GM19395 (cell line): ENCODE results near the gene TPST2.
A peak's percentile ranks its signal among the peaks of the same experiment; 100 is the strongest.
"Not testable (repeated sequence)": the region's sequence is repeated elsewhere in the genome, so short reads cannot be mapped to it uniquely, and the experiment has no call there.

Source experiments
- ATAC-seq: cut with Tn5 transposase; IDR thresholded peaks from one replicate; pipeline ENCODE4 v1.9.1; 2021; ENCODE audit warnings: mild to moderate bottlenecking, moderate library complexity; ENCODE audit not compliant: unreplicated experiment

TPST2 gene

GRCh38 chr22:26536056-26536761, 53.7 kb downstream of the TPST2 start:
- no peak for ATAC-seq

DNA sequence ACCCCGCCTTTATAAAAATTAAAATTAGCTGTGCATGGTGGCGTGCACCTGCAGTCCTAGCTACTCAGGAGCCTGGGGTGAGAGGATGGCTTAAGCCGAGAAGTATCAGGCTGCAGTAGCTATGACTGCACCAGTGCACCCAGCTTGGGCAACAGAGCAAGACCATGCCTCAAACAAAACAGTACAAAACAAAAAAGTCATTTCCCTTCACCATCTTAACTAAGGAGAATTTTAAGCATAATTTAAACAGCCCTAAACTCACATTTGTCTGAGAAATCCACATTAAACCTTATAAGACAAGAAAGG, 54.4 kb downstream of the TPST2 start:
- no peak for ATAC-seq

DNA sequence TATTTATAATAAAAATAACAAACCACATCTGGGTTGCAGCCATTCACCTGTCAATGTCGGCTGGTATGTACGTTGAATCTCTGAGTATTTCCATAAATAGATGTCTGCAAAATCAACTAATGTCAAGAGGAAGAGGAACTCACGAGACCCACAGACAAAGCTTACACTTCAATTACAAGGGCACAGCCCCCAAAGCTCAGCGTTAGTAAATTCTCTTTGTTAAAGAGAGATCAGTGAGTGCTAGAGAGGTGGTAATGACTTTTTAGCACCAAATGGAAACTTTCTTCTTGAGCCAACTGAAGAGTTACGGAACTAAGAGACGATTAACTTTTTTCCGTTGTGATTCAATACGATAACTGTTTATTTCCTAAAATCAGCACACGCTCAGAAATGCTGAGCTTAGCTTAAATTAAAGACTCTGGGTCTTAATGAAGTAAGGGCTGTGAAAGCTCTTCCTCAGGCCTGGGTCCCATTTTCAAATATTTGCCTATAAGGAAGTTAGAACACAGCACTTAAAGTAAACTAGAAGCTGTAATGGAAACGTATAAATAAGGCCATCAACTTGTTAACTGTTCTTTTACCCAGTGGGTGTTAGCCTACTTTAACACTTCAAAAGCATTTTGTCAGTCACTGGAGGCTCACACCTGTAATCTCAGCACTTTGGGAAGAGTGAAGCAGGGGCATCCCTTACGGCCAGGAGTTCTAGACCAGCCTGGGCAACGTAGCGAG, 54.9 kb downstream of the TPST2 start:
- ATAC-seq, result no peak

GRCh38 chr22:26534171-26534855, 55.6 kb downstream of the TPST2 start:
- no peak for ATAC-seq

DNA sequence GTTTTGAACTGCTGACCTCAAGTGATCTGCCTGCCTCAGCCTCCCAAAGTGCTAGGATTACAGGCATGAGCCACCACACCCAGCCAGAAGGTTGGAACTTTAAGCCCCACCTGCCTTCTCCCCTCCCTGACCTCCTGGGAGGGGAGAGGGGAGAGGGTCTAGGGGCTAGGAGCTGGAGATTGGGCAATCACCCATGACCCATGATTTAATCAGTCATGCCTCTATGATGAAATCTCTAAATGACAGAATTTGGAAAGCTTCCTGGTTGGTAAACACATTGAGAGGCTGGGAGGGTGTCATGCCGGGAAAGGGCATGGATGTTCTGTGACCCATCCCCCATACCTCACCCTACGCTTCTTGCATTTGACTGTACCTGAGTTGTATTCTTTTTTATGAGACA, 60.6 kb downstream of the TPST2 start:
- ATAC-seq, result no peak

GRCh38 chr22:26528518-26528917, 61.4 kb downstream of the TPST2 start:
- ATAC-seq, result not testable (repeated sequence)

- ATAC-seq, result no peak
These were observed 62.1 kb downstream of the TPST2 start for GRCh38 chr22:26527574-26528465.

DNA sequence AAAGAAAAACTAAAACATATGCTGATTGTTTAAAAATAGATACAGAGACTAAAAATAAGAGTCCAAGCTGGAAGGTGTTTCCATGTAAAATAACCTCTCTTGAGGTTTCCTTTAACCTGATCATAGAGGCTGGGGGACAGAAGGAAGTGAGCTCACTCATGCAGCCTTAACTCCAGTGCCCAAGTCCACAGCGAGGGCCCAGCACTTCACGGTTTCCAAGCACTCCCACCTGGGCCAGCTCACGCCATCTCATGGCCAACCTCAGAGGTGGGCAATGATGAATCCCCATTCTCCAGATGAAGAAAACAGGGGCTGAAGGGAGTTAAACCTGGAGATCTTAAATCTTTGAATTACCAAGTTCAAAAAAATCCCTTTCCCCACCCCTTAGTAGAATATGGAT, 62.8 kb downstream of the TPST2 start:
- no peak for ATAC-seq

- ATAC-seq, result no peak
These were observed 63.9 kb downstream of the TPST2 start for GRCh38 chr22:26525946-26526564.

DNA sequence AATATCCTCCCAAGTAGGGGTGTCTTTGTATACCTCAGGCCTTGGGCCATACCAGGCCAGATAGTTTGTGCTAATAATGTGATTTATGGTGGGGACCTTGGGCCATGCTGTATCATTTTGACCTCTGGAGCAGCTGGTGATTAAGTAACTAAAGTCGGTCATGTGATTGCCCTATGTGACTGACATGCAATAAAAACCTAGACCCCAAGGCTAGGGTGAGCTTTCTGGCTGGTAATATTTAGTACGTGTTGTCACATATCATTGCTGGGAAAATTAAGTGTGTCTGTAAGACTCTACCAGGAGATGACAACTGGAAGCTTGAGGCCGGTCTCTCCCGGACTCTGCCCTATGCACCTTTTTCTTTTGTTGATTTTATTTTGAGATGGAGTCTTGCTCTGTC, 65.1 kb downstream of the TPST2 start:
- ATAC-seq, result no peak

DNA sequence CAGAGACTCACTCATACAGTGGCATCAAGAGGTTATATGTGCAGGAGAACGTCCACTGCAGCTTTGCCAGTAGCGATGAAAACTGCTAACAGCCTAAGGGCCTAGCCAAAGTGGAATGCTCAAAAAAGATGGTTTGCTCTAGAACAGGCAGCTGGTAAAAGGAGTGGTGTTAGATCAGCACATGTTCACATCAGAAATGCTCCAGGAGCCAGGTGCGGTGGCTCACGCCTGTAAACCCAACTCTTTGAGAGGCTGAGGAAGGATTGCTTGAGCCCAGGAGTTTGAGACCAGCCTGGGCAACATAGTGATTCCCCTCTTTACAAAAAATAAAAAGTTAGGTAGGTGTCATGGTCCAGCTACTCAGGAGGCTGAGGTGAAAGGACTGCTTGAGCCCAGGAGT, 67.3 kb downstream of the TPST2 start:
- ATAC-seq, result no peak

GRCh38 chr22:26522012-26522411, 67.9 kb downstream of the TPST2 start:
- no peak for ATAC-seq

GRCh38 chr22:26517429-26517828, 72.5 kb downstream of the TPST2 start:
- no peak for ATAC-seq

DNA sequence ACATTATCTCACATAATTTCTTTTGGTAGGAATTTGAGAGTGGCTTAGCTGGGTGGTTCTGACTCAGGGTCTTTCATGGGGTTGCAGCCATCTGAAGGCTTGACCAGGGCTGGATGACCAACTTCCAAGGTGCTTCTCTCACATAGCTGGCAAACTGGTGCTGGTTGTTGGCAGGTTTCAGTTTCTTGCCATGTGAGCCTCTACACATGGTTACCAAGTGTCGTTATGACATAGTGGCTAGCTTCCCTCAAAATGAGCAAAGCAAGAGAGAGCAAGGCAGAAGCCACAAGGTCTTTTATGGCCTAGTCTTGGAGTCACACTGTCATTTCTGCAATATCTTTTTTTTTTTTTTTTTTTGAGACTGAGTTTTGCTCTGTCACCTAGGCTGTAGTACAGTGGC, 73.4 kb downstream of the TPST2 start:
- ATAC-seq, result no peak

- no peak for ATAC-seq
These were observed 74.0 kb downstream of the TPST2 start for GRCh38 chr22:26515931-26516330.

GRCh38 chr22:26514419-26515161, 75.3 kb downstream of the TPST2 start:
- ATAC-seq, result no peak

DNA sequence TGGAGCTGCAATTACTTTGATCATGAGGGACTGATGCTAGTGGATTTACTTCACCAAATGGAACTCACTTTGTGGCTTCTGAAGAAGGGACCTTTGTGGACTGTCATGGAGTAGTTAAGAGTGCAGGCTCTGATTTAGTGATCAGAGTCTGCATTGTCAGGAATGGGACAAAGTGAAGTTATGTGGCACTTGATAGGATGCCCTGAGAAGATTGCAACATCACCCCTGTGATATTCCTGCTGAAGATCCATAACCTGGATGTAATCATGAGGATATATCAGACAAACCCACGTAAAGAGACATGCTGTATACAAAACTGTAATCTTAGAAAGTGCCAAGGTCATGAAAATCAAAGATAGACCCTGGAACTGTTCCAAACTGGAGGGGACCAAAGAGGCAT, 76.1 kb downstream of the TPST2 start:
- ATAC-seq, result no peak

DNA sequence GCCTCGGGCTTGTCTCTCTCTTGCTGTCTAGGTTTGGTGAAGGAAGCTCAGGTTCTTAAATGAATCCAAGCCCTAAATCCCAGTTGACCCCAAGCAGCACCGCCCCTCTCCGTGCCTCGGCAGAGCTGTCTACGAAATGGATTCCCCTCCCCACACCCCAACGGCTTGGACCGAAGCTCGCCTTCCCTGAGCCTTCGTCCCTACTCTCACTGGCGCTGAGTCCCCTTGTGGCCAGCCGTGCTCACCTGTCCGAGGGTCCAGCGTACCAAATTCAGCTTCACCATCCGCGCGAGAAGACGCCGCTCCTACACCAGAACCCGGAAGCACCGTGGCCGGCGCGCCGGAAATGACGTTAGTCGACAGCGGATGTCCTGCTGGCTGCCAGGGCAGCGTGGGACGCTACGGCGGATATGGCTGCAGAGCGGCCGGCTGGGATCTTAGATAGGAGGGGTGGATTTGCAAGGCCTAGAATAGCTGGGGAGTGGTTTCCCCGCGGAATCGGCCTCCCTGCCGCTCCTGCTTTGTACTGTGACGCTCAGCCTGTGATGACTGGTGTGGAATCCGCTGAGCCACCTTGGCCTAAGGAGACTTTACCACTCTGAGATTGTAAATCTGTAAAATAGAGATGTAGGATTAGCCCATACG, 77.7 kb downstream of the TPST2 start, which contains the start of gene TFIP11:
Gene TFIP11 (minus strand): TSS at position 325 of the 645 bp plus-strand sequence. CDS start 2,201 bp downstream, outside the sequence.
- ATAC-seq, result peak; percentile 96

- ATAC-seq, result no peak
These were observed 81.8 kb downstream of the TPST2 start for GRCh38 chr22:26508148-26508547.
